MCF 10A (cell line): ENCODE results near the gene WDR7. TPM values are rescaled to one million over a fixed set of nuclear protein-coding genes. Genes with fewer than 3 reads are reported as not detected.

Source experiments
- BruUV-seq: library from RNA; stranded (reverse); fragments of 400-500 nt; replicated peaks from 2 replicates; lab custom pipeline; 2021; lab: Mats Ljungman, UMichigan
- CTCF ChIA-PET: fragments of 300-600 bp; sonication (Branson Sonifier 250); formaldehyde crosslinking; extraction: SDS; loops from one replicate; lab custom pipeline; 2021; ENCODE audit warnings: antibody characterized with exemption, inconsistent platforms; lab: Yijun Ruan, JAX
- POLR2A ChIA-PET: fragments of 300-600, 350-650 bp; sonication (Branson Sonifier 250); formaldehyde crosslinking; extraction: SDS; loops from one replicate; lab custom pipeline; 2020; ENCODE audit warnings: antibody characterized with exemption, inconsistent platforms; lab: Yijun Ruan, JAX
- DNase-seq: peaks from one replicate; pipeline ENCODE4 v3.0.0-alpha.2; 2018; ENCODE audit not compliant: unreplicated experiment
- H3K27ac Mint-ChIP-seq: one replicate; pipeline ENCODE4 v1.8.0; 2022; ENCODE audit warnings: mild to moderate bottlenecking, low read depth, mixed read lengths; ENCODE audit not compliant: unreplicated experiment
- H3K27me3 Mint-ChIP-seq: one replicate; pipeline ENCODE4 v1.8.0; 2022; ENCODE audit warnings: mixed read lengths; ENCODE audit not compliant: insufficient read depth, unreplicated experiment
- H3K36me3 Mint-ChIP-seq: one replicate; pipeline ENCODE4 v1.8.0; 2022; ENCODE audit warnings: mild to moderate bottlenecking, moderate library complexity, mixed read lengths; ENCODE audit not compliant: insufficient read depth, unreplicated experiment
- H3K4me1 Mint-ChIP-seq: one replicate; pipeline ENCODE4 v1.8.0; 2022; ENCODE audit warnings: mixed read lengths; ENCODE audit not compliant: insufficient read depth, unreplicated experiment
- H3K4me3 Mint-ChIP-seq: one replicate; pipeline ENCODE4 v1.8.0; 2022; ENCODE audit warnings: mild to moderate bottlenecking, moderate library complexity, mixed read lengths; ENCODE audit not compliant: unreplicated experiment
- H3K9me3 Mint-ChIP-seq: one replicate; pipeline ENCODE4 v1.8.0; 2022; ENCODE audit warnings: mixed read lengths; ENCODE audit not compliant: unreplicated experiment
- intact Hi-C: fragments of 100-400 bp; cut with micrococcal nuclease; formaldehyde crosslinking; loops from 2 replicates; pipeline ENCODE4 v1.14.1; 2022
- total RNA-seq: library from RNA; stranded (reverse); gene quantifications from 2 replicates; pipeline ENCODE4 v1.2.3, GENCODE V29; 2022
- TF ChIP-seq, protein P1 (sequence below): fragments of 200-600 bp; IDR thresholded peaks from one replicate; pipeline ENCODE4 v1.8.0; 2022; ENCODE audit warnings: antibody characterized with exemption, mild to moderate bottlenecking; ENCODE audit not compliant: unreplicated experiment

Gene WDR7
- total RNA-seq, 1 experiment from 2014 or later: 12.6 TPM

GRCh38 chr18:56962322-56962721, 311.2 kb downstream of the WDR7 start:
- H3K9me3 Mint-ChIP-seq: no peaks in the 10 kb centered on the region
- TF ChIP-seq, protein P1, sequence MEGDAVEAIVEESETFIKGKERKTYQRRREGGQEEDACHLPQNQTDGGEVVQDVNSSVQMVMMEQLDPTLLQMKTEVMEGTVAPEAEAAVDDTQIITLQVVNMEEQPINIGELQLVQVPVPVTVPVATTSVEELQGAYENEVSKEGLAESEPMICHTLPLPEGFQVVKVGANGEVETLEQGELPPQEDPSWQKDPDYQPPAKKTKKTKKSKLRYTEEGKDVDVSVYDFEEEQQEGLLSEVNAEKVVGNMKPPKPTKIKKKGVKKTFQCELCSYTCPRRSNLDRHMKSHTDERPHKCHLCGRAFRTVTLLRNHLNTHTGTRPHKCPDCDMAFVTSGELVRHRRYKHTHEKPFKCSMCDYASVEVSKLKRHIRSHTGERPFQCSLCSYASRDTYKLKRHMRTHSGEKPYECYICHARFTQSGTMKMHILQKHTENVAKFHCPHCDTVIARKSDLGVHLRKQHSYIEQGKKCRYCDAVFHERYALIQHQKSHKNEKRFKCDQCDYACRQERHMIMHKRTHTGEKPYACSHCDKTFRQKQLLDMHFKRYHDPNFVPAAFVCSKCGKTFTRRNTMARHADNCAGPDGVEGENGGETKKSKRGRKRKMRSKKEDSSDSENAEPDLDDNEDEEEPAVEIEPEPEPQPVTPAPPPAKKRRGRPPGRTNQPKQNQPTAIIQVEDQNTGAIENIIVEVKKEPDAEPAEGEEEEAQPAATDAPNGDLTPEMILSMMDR: no peak
- CTCF ChIA-PET: interaction anchor here (1.0 kb wide), 1 partner anchor 484 kb away, joined by 4 read pairs; no protein-coding TSS in a partner anchor

GRCh38 chr18:56967035-56967434, 315.9 kb downstream of the WDR7 start:
- DNase-seq: no peak
- POLR2A ChIA-PET: no interaction called here
- BruUV-seq: no TSS peak

More at GRCh38 chr18:56962322-56962721, 311.2 kb downstream of the WDR7 start:
- no TSS peak for BruUV-seq
- Mint-ChIP-seq H3K27me3 (no peaks in the 10 kb centered on the region), H3K27ac (no peak overlapping the region), H3K4me1 (no peaks in the 10 kb centered on the region), H3K36me3 (no peaks in the 10 kb centered on the region), H3K4me3 (no peak overlapping the region)
- intact Hi-C loops: no loop called here
- no peak for DNase-seq
- POLR2A ChIA-PET: no interaction called here

DNA sequence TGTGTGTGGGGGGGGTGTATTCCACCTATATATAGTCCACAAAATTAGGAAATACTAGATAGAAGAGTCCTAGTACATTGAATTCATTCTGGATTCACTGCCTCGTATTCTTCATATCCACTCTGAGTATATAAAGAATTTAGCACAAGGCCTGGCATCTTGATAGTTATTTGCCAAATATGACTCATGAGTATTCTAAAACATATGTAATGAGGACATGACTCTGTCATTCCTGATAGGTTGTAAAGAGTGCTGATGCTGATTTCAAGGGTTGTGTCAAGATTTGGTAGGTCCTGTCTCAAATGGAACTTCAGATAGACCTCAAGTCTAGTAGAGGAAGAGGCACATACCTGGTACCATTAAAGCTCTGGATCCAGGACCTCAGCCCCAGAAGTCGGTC, 322.3 kb downstream of the WDR7 start:
- DNase-seq: no peak
- POLR2A ChIA-PET: no interaction called here
- H3K27me3 Mint-ChIP-seq: no peaks in the 10 kb centered on the region
- no TSS peak for BruUV-seq
- CTCF ChIA-PET: no interaction called here
- no peaks in the 10 kb centered on the region for H3K4me1 Mint-ChIP-seq
- no peaks in the 10 kb centered on the region for H3K9me3 Mint-ChIP-seq
- no peaks in the 10 kb centered on the region for H3K36me3 Mint-ChIP-seq
- no peak overlapping the region for H3K4me3 Mint-ChIP-seq
- TF ChIP-seq, protein P1: no peak
- intact Hi-C loops: no loop called here
- H3K27ac Mint-ChIP-seq: no peak overlapping the region

More at GRCh38 chr18:56967035-56967434, 315.9 kb downstream of the WDR7 start:
- Mint-ChIP-seq H3K4me1 (no peaks in the 10 kb centered on the region), H3K9me3 (no peaks in the 10 kb centered on the region), H3K4me3 (no peak overlapping the region), H3K27me3 (no peaks in the 10 kb centered on the region), H3K36me3 (no peaks in the 10 kb centered on the region), H3K27ac (no peak overlapping the region)
- intact Hi-C loops: no loop called here
- CTCF ChIA-PET: no interaction called here
- TF ChIP-seq, protein P1: no peak

- BruUV-seq: no TSS peak
- no peaks in the 10 kb centered on the region for H3K9me3 Mint-ChIP-seq
- DNase-seq: no peak
- no peaks in the 10 kb centered on the region for H3K4me1 Mint-ChIP-seq
- TF ChIP-seq, protein P1: no peak
- no peaks in the 10 kb centered on the region for H3K27me3 Mint-ChIP-seq
- intact Hi-C loops: no loop called here
- POLR2A ChIA-PET: no interaction called here
- H3K4me3 Mint-ChIP-seq: no peak overlapping the region
- H3K36me3 Mint-ChIP-seq: no peaks in the 10 kb centered on the region
- H3K27ac Mint-ChIP-seq: no peak overlapping the region
- CTCF ChIA-PET: interaction anchor here (0.7 kb wide), 1 partner anchor 370 kb away, joined by 5 read pairs; no protein-coding TSS in a partner anchor
Measured at GRCh38 chr18:56974141-56974540, 323.0 kb downstream of the WDR7 start.
